IMR-90 (cell line): ENCODE measurements around the gene FRK.

ENCODE experiments used
- CEBPB ChIP-seq: IDR thresholded peaks from 2 replicates; pipeline ENCODE4 v1.6.1; 2012; ENCODE audit warnings: low read depth, low read length, improper control_type of control experiment
- CHD1 ChIP-seq: IDR thresholded peaks from 2 replicates; pipeline ENCODE4 v1.6.1; 2012; ENCODE audit warnings: low read depth, low read length, improper control_type of control experiment
- FOS ChIP-seq: fragments of 150-350 bp; IDR thresholded peaks from 2 replicates; pipeline ENCODE4 v1.6.1; 2016; ENCODE audit warnings: low read depth, low read length
- MXI1 ChIP-seq: IDR thresholded peaks from 2 replicates; pipeline ENCODE4 v1.6.1; 2012; ENCODE audit warnings: low read depth, mild to moderate bottlenecking, low read length, moderate library complexity, borderline replicate concordance
- NFE2L2 ChIP-seq: fragments of 150-350 bp; IDR thresholded peaks from 2 replicates; pipeline ENCODE4 v1.6.1; 2016; ENCODE audit warnings: low read depth, mild to moderate bottlenecking, low read length
- POLR2A ChIP-seq: IDR thresholded peaks from 2 replicates; pipeline ENCODE4 v1.6.1; 2012; ENCODE audit warnings: mild to moderate bottlenecking, low read depth, low read length
- RAD21 ChIP-seq: IDR thresholded peaks from 2 replicates; pipeline ENCODE4 v1.6.1; 2012; ENCODE audit warnings: low read length, improper control_type of control experiment
- TF ChIP-seq, protein P1 (sequence below): conservative IDR thresholded peaks from 2 replicates; pipeline ENCODE4 v1.5.1; 2012; ENCODE audit warnings: mild to moderate bottlenecking, low read depth, low read length, improper control_type of control experiment
- TF ChIP-seq, protein P2 (sequence below): fragments of 150-350 bp; IDR thresholded peaks from 2 replicates; pipeline ENCODE4 v1.6.1; 2016; ENCODE audit warnings: low read depth, mild to moderate bottlenecking, low read length, moderate library complexity, borderline replicate concordance

DNA sequence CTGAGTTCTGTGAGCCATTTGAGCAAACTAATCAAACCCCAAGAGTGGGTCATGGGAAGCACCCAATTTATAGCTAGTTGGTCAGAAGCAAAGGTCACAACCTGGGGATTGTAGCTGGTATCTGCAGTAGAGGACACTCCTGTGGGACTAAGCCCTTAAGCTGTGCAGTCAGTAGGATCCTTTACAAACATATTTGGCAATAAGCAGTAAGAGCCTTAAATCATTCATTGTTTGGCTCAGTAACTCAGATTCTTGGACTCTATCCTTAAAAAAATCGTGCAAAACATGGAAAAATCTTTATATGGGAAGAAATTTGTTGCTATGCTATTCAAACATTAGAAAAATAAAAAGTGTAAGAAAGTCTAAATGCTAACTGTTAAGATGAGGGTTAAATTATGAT is 29.9 kb downstream of the FRK start:
- TF ChIP-seq, protein P1, sequence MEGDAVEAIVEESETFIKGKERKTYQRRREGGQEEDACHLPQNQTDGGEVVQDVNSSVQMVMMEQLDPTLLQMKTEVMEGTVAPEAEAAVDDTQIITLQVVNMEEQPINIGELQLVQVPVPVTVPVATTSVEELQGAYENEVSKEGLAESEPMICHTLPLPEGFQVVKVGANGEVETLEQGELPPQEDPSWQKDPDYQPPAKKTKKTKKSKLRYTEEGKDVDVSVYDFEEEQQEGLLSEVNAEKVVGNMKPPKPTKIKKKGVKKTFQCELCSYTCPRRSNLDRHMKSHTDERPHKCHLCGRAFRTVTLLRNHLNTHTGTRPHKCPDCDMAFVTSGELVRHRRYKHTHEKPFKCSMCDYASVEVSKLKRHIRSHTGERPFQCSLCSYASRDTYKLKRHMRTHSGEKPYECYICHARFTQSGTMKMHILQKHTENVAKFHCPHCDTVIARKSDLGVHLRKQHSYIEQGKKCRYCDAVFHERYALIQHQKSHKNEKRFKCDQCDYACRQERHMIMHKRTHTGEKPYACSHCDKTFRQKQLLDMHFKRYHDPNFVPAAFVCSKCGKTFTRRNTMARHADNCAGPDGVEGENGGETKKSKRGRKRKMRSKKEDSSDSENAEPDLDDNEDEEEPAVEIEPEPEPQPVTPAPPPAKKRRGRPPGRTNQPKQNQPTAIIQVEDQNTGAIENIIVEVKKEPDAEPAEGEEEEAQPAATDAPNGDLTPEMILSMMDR: no peak
- TF ChIP-seq POLR2A (no peak), RAD21 (no peak), NFE2L2 (no peak), CEBPB (no peak), MXI1 (no peak), CHD1 (no peak), FOS (no peak)
- TF ChIP-seq, protein P2, sequence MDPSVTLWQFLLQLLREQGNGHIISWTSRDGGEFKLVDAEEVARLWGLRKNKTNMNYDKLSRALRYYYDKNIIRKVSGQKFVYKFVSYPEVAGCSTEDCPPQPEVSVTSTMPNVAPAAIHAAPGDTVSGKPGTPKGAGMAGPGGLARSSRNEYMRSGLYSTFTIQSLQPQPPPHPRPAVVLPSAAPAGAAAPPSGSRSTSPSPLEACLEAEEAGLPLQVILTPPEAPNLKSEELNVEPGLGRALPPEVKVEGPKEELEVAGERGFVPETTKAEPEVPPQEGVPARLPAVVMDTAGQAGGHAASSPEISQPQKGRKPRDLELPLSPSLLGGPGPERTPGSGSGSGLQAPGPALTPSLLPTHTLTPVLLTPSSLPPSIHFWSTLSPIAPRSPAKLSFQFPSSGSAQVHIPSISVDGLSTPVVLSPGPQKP: no peak
